Tibial nerve (tissue), 4 donors: ENCODE results near the gene CLEC16A. TPM values are rescaled to one million over a fixed set of nuclear protein-coding genes. Genes with fewer than 3 reads are reported as not detected.

Experiments used
- DNase-seq, 2 donors: peaks; one replicate each; pipeline ENCODE4 v3.0.0-alpha.2; 2019; ENCODE audit warnings: low spot score in 2 of 2
- H3K27ac ChIP-seq, 4 donors: fragments of 200-600 bp; sonication (generic) in 3 of 4; one replicate each; pipeline ENCODE4 v1.5.1; 2017 to 2019; ENCODE audit warnings: mild to moderate bottlenecking in 1 of 4
- H3K27me3 ChIP-seq, 2 donors: fragments of 200-600 bp; sonication (generic) in 1 of 2; one replicate each; pipeline versions ENCODE4 v1.5.1 to v1.6.0; 2017 to 2019
- H3K36me3 ChIP-seq, 3 donors: fragments of 200-600 bp; sonication (generic); one replicate each; pipeline ENCODE4 v1.5.1; 2018 to 2019
- H3K4me1 ChIP-seq, 4 donors: fragments of 200-600 bp; sonication (generic) in 3 of 4; one replicate each; pipeline ENCODE4 v1.5.1; 2017 to 2019
- H3K4me3 ChIP-seq, 4 donors: fragments of 200-600 bp; sonication (generic) in 3 of 4; one replicate each; pipeline ENCODE4 v1.5.1; 2017 to 2019; ENCODE audit warnings: mild to moderate bottlenecking in 1 of 4, moderate library complexity in 1 of 4
- H3K9me3 ChIP-seq, 4 donors: fragments of 200-600 bp; sonication (generic) in 3 of 4; one replicate each; pipeline ENCODE4 v1.5.1; 2017 to 2019
- EP300 ChIP-seq, 2 donors: sonication (generic); formaldehyde crosslinking; IDR thresholded peaks; one replicate each; pipeline ENCODE4 v1.6.1; 2017; ENCODE audit warnings: antibody characterized with exemption in 2 of 2, mild to moderate bottlenecking in 1 of 2
- POLR2A ChIP-seq, 2 donors: fragments of 450-650 bp; IDR thresholded peaks; one replicate each; pipeline ENCODE4 v1.6.1; 2017; ENCODE audit warnings: antibody characterized with exemption in 2 of 2, mild to moderate bottlenecking in 2 of 2, moderate library complexity in 2 of 2
- WGBS, 2 donors: methylation state at CpG; one replicate each; pipeline ENCODE4 v1.1.5; 2018; 5-methylcytosine and 5-hydroxymethylcytosine counted together
- total RNA-seq, 4 donors: library from RNA; depleted of rRNA; stranded (reverse); fragments of >200 nt; gene quantifications; one replicate each; pipeline ENCODE4 v1.1.0, GENCODE V29; 2016
- TF ChIP-seq, protein P1 (sequence below), 5 experiments: fragments of 200-600 bp in 3 of 5; fragments of 450-650 bp in 2 of 5; sonication (generic) in 3 of 5; IDR thresholded peaks; one replicate each; pipeline ENCODE4 v1.5.1; 2016 to 2019; ENCODE audit warnings: antibody characterized with exemption in 5 of 5, mild to moderate bottlenecking in 3 of 5, moderate library complexity in 2 of 5

CLEC16A gene
- total RNA-seq, 4 donors from 2014 or later = 37.4 to 70.2 (median 55.2) TPM

DNA sequence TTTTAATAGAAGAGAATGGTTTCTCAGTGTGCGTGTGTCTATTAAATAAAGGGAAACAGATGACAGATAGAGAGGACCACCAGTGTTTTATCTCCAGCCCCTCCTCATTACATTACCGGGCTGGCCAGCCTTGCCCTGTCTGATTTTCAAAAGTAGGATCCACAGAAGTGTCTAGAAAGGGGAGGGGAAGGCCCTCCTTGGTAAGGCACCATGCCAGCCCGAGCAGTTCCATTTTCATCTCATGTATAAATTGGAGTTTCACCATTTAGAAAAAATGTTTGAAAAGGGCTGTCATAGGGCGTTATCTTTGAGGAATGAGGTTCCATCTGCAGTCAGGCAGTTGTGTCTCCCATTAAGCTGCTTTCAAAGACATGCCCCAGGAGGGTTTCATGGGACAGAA is 214.9 kb downstream of the CLEC16A start:
- no peak for TF ChIP-seq EP300 (IDR thresholded peaks at IDR 0.05)
- TF ChIP-seq, protein P1, sequence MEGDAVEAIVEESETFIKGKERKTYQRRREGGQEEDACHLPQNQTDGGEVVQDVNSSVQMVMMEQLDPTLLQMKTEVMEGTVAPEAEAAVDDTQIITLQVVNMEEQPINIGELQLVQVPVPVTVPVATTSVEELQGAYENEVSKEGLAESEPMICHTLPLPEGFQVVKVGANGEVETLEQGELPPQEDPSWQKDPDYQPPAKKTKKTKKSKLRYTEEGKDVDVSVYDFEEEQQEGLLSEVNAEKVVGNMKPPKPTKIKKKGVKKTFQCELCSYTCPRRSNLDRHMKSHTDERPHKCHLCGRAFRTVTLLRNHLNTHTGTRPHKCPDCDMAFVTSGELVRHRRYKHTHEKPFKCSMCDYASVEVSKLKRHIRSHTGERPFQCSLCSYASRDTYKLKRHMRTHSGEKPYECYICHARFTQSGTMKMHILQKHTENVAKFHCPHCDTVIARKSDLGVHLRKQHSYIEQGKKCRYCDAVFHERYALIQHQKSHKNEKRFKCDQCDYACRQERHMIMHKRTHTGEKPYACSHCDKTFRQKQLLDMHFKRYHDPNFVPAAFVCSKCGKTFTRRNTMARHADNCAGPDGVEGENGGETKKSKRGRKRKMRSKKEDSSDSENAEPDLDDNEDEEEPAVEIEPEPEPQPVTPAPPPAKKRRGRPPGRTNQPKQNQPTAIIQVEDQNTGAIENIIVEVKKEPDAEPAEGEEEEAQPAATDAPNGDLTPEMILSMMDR (IDR thresholded peaks at IDR 0.05) = no peak
- H3K4me1 ChIP-seq = peaks cover 0 to 30% (median 10%) of the 10 kb centered on the region in 4 donors
- H3K27ac ChIP-seq = no peak overlapping the region
- no peaks in the 10 kb centered on the region for H3K27me3 ChIP-seq
- no peaks in the 10 kb centered on the region for H3K9me3 ChIP-seq
- H3K4me3 ChIP-seq = no peak overlapping the region
- no peaks in the 10 kb centered on the region for H3K36me3 ChIP-seq
- DNase-seq = no peak
- 86 to 90% methylated on average over 4 of the region's 4 CpGs for WGBS, 2 donors

- no peaks in the 10 kb centered on the region for H3K36me3 ChIP-seq
- DNase-seq = no peak
Observed at GRCh38 chr16:11160676-11161115, 216.3 kb downstream of the CLEC16A start.

DNA sequence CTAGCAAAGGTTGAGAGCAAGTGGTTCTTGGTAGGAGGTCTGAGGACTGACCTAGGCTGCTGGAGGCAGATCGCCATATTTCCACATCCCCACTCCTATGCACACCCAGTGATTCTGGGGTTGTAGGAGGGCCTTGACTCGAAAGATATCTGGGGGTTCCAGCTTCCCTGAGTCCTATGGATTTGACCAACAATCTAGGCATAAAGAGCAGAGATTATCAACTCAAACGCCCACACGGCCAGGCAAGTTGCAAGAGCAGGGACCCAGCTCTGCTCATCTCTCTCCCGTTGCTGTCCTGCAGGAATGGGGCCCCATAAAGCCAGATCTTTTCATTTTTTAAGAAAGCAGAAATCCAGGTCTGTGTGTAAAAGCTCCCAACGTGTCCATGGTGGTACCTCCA is 217.1 kb downstream of the CLEC16A start:
- no peaks in the 10 kb centered on the region for H3K27me3 ChIP-seq
- H3K4me3 ChIP-seq = no peak overlapping the region
- peak overlapping the region in 1 of 4 donors; percentile 43 for H3K27ac ChIP-seq
- H3K9me3 ChIP-seq = no peaks in the 10 kb centered on the region
- H3K4me1 ChIP-seq = peaks cover 0 to 29% (median 10%) of the 10 kb centered on the region in 4 donors
- DNase-seq = no peak
- TF ChIP-seq POLR2A (IDR thresholded peaks at IDR 0.05) (no peak), EP300 (IDR thresholded peaks at IDR 0.05) (no peak)
- TF ChIP-seq, protein P1 (IDR thresholded peaks at IDR 0.05) = no peak
- WGBS, 2 donors = 63 to 67% methylated on average over 6 of the region's 6 CpGs
- H3K36me3 ChIP-seq = peaks cover 0 to 5% (median 0%) of the 10 kb centered on the region in 3 donors

More at GRCh38 chr16:11160676-11161115, 216.3 kb downstream of the CLEC16A start:
- H3K27ac ChIP-seq = no peak overlapping the region
- H3K9me3 ChIP-seq = no peaks in the 10 kb centered on the region
- peaks cover 0 to 30% (median 10%) of the 10 kb centered on the region in 4 donors for H3K4me1 ChIP-seq
- WGBS, 2 donors = 88 to 90% methylated on average over 4 of the region's 4 CpGs
- TF ChIP-seq EP300 (IDR thresholded peaks at IDR 0.05) = no peak
- no peak for TF ChIP-seq POLR2A (IDR thresholded peaks at IDR 0.05)
- TF ChIP-seq, protein P1 (IDR thresholded peaks at IDR 0.05) = no peak
- H3K4me3 ChIP-seq = no peak overlapping the region
- no peaks in the 10 kb centered on the region for H3K27me3 ChIP-seq

GRCh38 chr16:11161974-11162373 is 217.6 kb downstream of the CLEC16A start:
- Histone ChIP-seq H3K27me3 (no peaks in the 10 kb centered on the region), H3K27ac (peak overlapping the region in 2 of 4 donors; percentile 49 to 55), H3K4me3 (no peak overlapping the region), H3K36me3 (peaks cover 0 to 10% (median 0%) of the 10 kb centered on the region in 3 donors), H3K9me3 (no peaks in the 10 kb centered on the region), H3K4me1 (peaks cover 0 to 27% (median 10%) of the 10 kb centered on the region in 4 donors)
- TF ChIP-seq POLR2A (IDR thresholded peaks at IDR 0.05) (no peak), EP300 (IDR thresholded peaks at IDR 0.05) (no peak)
- TF ChIP-seq, protein P1 (IDR thresholded peaks at IDR 0.05) = no peak
- DNase-seq = no peak
- 20 to 40% methylated on average over 7 of the region's 7 CpGs for WGBS, 2 donors

DNA sequence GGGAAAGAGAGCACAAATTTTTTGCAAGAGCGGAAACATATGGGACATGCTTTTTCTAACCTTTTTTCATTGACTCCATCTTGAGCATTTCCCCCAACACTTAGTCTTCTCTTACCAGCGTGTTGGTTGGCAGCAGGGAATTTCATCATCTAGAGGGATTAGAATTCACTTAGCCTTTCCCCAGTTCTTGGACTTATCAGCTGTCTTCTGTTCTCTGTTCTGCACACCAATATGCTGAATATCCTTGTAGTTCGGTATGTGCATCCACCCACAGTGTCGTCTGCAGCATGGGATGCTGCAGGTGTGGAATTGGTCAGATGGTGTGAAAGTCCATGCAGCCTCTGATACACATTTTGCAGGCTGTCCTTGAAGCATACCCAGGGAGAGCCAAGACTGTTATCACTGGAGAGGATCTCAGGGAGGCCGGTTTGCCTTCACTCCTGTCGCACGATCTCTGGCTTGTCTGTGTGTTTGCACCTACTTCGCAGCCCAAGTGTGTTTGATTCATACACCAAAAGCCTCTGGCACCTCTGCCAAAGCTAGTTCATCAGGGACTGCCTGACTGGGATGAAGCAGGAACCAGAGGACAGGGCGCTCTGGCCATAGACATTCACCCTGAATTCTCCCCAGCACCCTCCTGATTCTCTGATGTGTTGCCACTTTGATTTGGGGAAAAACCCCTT is 218.4 kb downstream of the CLEC16A start:
- Histone ChIP-seq H3K4me3 (no peak overlapping the region), H3K36me3 (peaks cover 0 to 18% (median 0%) of the 10 kb centered on the region in 3 donors), H3K4me1 (peaks cover 0 to 27% (median 10%) of the 10 kb centered on the region in 4 donors), H3K27me3 (no peaks in the 10 kb centered on the region), H3K9me3 (no peaks in the 10 kb centered on the region), H3K27ac (peak overlapping the region in 1 of 4 donors; percentile 49)
- 87 to 92% methylated on average over 9 of the region's 9 CpGs for WGBS, 2 donors
- DNase-seq = no peak
- TF ChIP-seq, protein P1 (IDR thresholded peaks at IDR 0.05) = no peak
- TF ChIP-seq POLR2A (IDR thresholded peaks at IDR 0.05) = no peak
- TF ChIP-seq EP300 (IDR thresholded peaks at IDR 0.05) = no peak
